HG03571 (cell line): Measurements from ENCODE around the gene RNF125.
"Not testable (repeated sequence)": the region's sequence is repeated elsewhere in the genome, so short reads cannot be mapped to it uniquely, and the experiment has no call there.

Experiments used
- ATAC-seq: cut with Tn5 transposase; IDR thresholded peaks from one replicate; pipeline ENCODE4 v1.9.1; 2021; ENCODE audit not compliant: unreplicated experiment

The RNF125 gene

DNA sequence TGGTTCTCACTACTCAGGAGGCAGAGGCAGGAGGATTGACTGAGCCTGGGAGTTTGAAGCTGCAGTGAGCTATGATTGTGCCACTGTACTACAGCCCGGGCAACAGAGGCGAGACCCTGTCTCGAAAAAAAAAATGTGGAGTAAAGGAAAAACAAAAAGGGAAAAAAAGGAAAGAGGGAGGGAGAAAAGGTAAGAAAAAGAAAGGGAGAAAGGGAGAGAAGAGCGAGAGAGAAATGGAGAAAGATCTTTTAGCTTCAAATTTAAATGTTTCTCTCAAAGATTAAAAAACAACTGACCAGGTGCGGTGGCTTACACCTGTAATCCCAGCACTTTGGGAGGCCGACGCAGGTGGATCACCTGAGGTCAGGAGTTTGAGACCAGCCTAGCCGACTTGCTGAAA lies 65.2 kb downstream of the RNF125 start:
- no peak for ATAC-seq

DNA sequence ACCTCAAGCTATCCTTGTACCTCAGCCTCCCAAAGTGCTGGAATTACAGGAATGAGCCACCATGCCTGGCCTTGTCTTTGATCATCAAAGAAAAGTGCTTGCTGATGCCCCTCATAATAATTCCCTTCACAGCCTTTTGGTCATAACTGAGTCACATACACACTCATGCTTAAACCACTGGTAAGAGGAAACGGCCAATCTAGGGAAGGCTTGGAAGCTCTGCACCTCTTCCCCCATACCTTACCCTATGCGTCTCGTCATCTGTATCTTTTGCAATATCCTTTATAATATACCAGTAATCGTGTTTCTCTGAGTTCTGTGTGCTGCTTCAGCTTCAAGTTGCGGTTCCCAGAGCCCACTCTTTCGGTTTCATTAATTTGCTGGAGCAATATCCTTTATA lies 68.3 kb downstream of the RNF125 start:
- ATAC-seq = no peak

DNA sequence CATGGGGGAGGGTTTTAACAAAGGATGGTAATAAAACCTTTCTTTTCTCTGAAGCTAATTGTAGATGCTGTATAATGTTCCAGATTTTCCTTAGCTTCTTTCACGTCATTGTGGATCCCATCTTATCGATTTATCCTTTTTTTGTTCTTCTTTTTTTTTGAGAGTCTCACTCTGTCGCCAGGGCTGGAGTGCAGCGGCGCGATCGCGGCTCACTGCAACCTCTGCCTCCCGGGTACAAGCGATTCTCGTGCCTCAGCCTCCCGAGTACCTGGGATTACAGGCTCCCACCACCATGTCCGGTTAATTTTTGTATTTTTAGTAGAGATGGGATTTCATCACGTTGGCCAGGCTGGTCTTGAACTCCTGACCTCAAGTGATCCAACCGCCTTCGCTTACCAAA lies 72.2 kb downstream of the RNF125 start:
- not testable (repeated sequence) for ATAC-seq

- ATAC-seq = no peak
Observed at GRCh38 chr18:32091325-32091723, 72.7 kb downstream of the RNF125 start.

- peak; percentile 49 for ATAC-seq
Observed at GRCh38 chr18:32091724-32092421, 73.2 kb downstream of the RNF125 start, which contains the start of gene RNF138. TSS of gene RNF138 (plus strand) at chr18:32091874. CDS start at chr18:32092777, 903 bp downstream.

DNA sequence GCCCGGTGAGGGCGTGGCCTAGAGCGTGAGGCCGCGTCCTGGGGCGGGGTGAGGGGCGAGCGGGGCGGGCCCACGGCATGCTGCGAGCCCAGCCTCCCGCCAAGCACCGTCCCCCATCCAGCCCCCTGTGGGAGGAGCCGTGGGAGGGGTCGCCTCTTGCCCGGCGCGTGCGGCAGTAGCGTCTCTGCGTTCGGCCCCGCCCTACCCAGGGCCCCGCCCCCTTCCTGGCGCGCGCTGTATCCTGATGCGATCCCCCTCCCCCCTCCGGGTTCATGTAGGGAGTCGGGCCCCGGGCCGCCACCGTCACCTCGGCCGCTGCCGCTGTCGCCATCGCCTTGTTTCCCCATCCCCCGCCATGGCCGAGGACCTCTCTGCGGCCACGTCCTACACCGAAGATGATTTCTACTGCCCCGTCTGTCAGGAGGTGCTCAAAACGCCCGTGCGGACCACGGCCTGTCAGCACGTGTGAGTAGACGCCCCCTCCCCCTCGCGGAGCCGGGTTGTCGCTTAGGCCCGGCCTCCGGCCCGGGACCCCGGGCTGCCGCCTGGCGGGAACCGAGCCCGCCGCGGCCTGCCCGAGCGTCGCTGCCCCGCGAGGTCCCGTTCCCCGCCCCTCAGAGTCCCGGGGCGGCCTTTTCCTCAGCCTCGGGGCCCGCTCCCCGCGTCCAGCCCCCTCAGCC lies 73.9 kb downstream of the RNF125 start:
- ATAC-seq = peak; percentile 83

DNA sequence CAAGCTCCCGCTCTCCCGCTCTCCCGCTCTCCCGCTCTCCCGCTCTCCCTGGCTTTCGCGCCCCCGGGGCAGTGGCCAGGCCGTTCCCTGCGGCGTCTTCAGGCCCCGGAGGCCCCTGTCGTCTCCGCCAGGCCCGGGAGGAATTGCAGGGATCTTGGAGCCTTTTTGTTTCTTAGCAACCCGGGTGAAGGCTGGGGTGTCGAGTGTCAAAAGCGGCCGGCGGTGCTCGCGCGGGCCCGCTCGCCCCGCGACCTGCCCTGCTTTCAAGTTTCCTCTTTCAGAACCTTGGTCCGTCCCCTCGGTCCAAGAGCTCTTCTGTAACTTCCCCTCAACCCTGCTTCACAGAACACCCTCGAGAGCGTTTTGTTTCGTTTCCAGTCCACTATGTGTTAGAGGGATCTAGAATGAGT lies 74.5 kb downstream of the RNF125 start:
- peak; percentile 29 for ATAC-seq

GRCh38 chr18:32093523-32093922 lies 74.9 kb downstream of the RNF125 start:
- ATAC-seq = no peak

DNA sequence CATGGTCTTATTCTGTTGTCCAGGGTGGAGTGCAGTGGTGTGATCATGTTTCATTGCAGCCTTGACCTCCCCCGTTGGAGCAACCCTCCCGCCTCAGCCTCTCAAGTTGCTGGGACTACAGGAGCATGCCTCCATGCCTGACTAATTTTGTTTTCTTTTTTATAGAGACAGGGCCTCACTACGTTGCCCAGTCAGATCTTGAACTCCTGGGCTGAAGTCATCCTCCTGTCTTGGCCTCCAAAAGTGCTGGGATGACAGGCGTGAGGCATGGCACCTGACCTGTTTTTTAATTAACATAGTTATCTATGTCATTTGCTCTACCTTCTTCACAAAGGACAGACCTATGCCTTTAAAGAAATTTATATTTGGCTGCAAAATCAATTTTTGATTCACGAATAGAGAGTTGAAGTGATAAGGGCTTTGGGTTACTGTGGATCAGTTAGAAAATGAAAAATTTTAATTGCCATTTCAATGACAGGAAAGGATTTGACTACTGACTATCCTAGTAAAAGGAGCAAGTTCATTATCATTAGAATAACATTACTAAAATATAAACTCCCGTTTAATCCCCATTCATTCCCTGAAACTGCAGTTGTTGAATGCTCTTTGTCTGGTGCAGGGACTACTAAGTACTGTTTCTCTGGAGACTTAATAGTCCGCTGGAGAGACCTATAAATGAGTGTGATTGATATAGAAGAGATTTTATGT lies 76.7 kb downstream of the RNF125 start:
- ATAC-seq = no peak

- ATAC-seq = no peak
Observed at GRCh38 chr18:32095900-32096229, 77.2 kb downstream of the RNF125 start.

DNA sequence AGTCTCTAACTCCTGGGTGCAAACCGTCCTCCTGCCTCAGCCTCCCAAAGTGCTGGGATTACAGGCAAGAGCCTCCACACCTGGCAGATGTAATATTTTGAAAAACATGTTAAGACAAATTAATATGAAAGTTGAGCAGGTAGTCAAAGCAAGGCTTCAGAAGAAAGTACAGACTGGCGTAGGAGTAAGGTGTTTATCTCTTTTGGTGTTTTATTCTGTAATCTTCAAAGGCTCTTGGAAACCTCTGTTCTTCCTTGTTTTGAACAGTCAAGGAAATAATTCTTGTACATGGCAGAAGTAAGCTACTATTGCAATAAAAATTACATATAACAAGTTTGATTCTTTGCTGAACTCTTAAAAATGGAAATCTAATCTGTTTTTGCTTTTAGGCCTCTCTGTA lies 78.3 kb downstream of the RNF125 start:
- no peak for ATAC-seq

DNA sequence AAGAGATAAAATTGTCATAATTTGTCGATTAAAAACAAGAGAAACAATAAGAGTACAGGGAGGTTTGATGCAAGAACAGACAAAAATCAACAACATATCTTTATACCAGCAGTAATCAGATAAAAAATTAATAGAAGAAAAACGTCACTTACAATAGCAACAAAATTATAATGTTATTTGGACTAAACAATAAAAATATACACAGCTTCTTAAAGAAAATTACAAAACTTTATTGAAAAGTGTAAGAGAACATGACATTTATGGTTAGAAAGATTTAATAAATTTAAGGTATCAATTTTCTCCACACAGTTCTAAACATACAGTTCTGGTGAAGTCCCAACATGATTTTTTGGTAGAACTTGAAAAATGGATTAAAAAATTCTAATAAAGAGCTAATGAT lies 85.9 kb downstream of the RNF125 start:
- ATAC-seq = no peak

- no peak for ATAC-seq
Observed at GRCh38 chr18:32110005-32110404, 91.4 kb downstream of the RNF125 start.

GRCh38 chr18:32111706-32112105 lies 93.1 kb downstream of the RNF125 start:
- ATAC-seq = no peak

- ATAC-seq = no peak
Observed at GRCh38 chr18:32112826-32113225, 94.2 kb downstream of the RNF125 start.

DNA sequence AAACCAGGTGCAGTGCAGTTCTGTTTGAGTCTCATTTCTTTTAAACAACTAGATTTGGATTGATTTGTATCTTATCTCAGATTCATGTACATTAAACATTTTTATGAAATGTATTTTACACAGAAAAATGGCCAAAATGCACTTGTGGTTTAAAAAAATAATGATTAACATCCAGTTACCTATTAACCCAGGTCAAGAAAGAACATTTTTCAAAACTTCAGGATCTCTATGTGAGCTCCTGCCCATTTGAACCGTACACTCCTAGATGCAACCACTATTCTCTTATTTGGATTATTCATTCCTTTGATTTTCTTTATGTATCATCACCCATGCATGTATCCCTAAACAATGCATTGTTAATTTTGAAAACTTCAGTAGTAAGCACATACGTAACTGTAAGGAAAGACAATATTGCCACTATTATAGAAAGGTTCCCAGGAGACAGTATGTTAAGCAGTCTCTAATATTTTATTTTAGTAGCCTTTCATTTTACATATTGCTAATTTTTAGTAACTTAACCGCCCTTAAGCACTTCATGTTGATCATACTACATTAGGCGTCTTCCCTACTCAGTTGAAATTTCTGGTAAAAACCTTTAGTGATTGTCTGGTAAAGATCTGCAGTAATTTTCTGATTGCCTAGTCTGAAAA lies 95.8 kb downstream of the RNF125 start:
- no peak for ATAC-seq

DNA sequence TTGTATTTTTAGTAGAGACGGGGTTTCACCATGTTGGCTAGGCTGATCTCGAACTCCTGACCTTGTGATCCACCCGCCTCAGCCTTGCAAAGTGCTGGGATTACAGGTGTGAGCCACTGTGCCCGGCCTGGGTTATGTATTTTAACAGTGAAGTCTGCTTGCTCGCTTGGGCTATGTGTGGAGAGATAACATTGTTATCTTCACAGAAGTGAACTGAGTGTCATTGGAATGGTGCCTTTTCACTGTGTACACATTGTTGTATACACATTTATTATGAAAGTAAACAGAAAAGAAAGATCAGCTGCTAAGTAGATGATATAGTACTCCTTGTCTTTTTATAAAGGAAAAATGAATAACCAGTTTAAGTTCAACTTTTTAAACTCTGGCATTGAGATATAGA lies 103.4 kb downstream of the RNF125 start:
- no peak for ATAC-seq
